B cell (primary cell): Measurements from ENCODE around the gene UBE2J2. TPM values are rescaled to one million over a fixed set of nuclear protein-coding genes. Genes with fewer than 3 reads are reported as not detected.

Experiments
- ATAC-seq: fragments of 200-7000 bp; cut with Tn5 transposase; one replicate; pipeline ENCODE4 v1.10.0; 2021; ENCODE audit warnings: low read depth, mild to moderate bottlenecking, moderate number of reproducible peaks, moderate library complexity
- CTCF ChIA-PET: fragments of 350-600 bp; sonication (Branson Sonifier 250); formaldehyde crosslinking; loops from one replicate; lab custom pipeline; 2021; ENCODE audit warnings: antibody characterized with exemption, inconsistent platforms; lab: Charles Lee
- POLR2A ChIA-PET: fragments of 350-600 bp; sonication (Branson Sonifier 250); formaldehyde crosslinking; loops from one replicate; lab custom pipeline; 2021; ENCODE audit warnings: antibody characterized with exemption; lab: Charles Lee
- DNase-seq: peaks from one replicate; pipeline ENCODE4 v3.0.0; 2013
- H2AFZ ChIP-seq: 2 replicates; pipeline ENCODE4 v1.6.1; 2012; ENCODE audit warnings: mild to moderate bottlenecking, low read depth, low read length; ENCODE audit not compliant: insufficient read depth, poor library complexity, severe bottlenecking
- H3K27ac ChIP-seq, 2 donors: 1 replicate in 1 of 2; 2 replicates in 1 of 2; pipeline ENCODE4 v1.5.1; 2012 to 2013; ENCODE audit warnings: low read length in 2 of 2, mild to moderate bottlenecking in 2 of 2, moderate library complexity in 1 of 2
- H3K27me3 ChIP-seq, 4 experiments: fragments of 200-600 bp in 1 of 4; sonication (generic) in 1 of 4; replicated peaks in 1 of 4; 1 replicate in 2 of 4; 2 replicates in 2 of 4; pipeline versions ENCODE4 v1.6.1 to v1.7.0; 2013 to 2016; ENCODE audit warnings: low read length in 3 of 4, mild to moderate bottlenecking in 2 of 4, mixed read lengths in 1 of 4, moderate library complexity in 1 of 4; ENCODE audit not compliant: insufficient read depth in 4 of 4, control insufficient read depth in 3 of 4; ENCODE audit errors: control extremely low read depth in 1 of 4
- H3K36me3 ChIP-seq, 2 experiments: replicated peaks in 1 of 2; 1 replicate in 1 of 2; 2 replicates in 1 of 2; pipeline versions ENCODE4 v1.6.1 to v1.7.1; 2013; ENCODE audit warnings: low read length in 1 of 2; ENCODE audit not compliant: insufficient read depth in 2 of 2, control insufficient read depth in 1 of 2; ENCODE audit errors: control extremely low read depth in 1 of 2, extremely low read depth in 1 of 2
- H3K4me1 ChIP-seq, 2 donors: fragments of 200-600 bp in 1 of 2; sonication (generic) in 1 of 2; 1 replicate in 1 of 2; 2 replicates in 1 of 2; pipeline versions ENCODE4 v1.5.1 to v1.6.1; 2013 to 2017; ENCODE audit warnings: low read length in 2 of 2; ENCODE audit not compliant: control insufficient read depth in 2 of 2, insufficient read depth in 2 of 2
- H3K4me2 ChIP-seq: replicated peaks from 2 replicates; pipeline ENCODE3; 2012; ENCODE audit warnings: mild to moderate bottlenecking, low read depth, low read length; ENCODE audit not compliant: poor library complexity, severe bottlenecking
- H3K4me3 ChIP-seq, 5 experiments: fragments of 200-600 bp in 1 of 5; sonication (generic) in 1 of 5; 1 replicate in 3 of 5; 2 replicates in 2 of 5; pipeline versions ENCODE4 v1.5.1 to v1.7.0; 2011 to 2016; ENCODE audit warnings: low read length in 4 of 5, mild to moderate bottlenecking in 4 of 5, low read depth in 2 of 5, control low read depth in 1 of 5, moderate library complexity in 1 of 5; ENCODE audit not compliant: insufficient read depth in 1 of 5; ENCODE audit errors: control extremely low read depth in 1 of 5, extremely low read depth in 1 of 5
- H3K79me2 ChIP-seq: fragments of 200-600 bp; sonication (generic); one replicate; pipeline ENCODE4 v1.6.0; 2016; ENCODE audit warnings: low read length; ENCODE audit not compliant: control insufficient read depth, insufficient read depth
- H3K9ac ChIP-seq: fragments of 200-600 bp; sonication (generic); 2 replicates; pipeline ENCODE4 v1.6.1; 2017; ENCODE audit warnings: mild to moderate bottlenecking, low read length, moderate library complexity
- H3K9me3 ChIP-seq, 3 donors: one replicate each; pipeline versions ENCODE4 v1.6.1 to v1.7.1; 2013; ENCODE audit warnings: low read length in 2 of 3; ENCODE audit not compliant: control insufficient read depth in 2 of 3, insufficient read depth in 1 of 3; ENCODE audit errors: control extremely low read depth in 1 of 3
- H4K20me1 ChIP-seq: 2 replicates; pipeline ENCODE4 v1.6.0; 2012; ENCODE audit warnings: mild to moderate bottlenecking, low read length; ENCODE audit not compliant: insufficient read depth, control insufficient read depth, poor library complexity, severe bottlenecking
- H3K27ac Mint-ChIP-seq: one replicate; pipeline ENCODE4 v1.8.0; 2021; ENCODE audit warnings: mixed read lengths
- H3K27me3 Mint-ChIP-seq: one replicate; pipeline ENCODE4 v1.8.0; 2021; ENCODE audit warnings: mixed read lengths
- H3K4me1 Mint-ChIP-seq: one replicate; pipeline ENCODE4 v1.8.0; 2021; ENCODE audit warnings: mixed read lengths
- H3K4me3 Mint-ChIP-seq: one replicate; pipeline ENCODE4 v1.8.0; 2021; ENCODE audit warnings: mixed read lengths
- H3K9me3 Mint-ChIP-seq: one replicate; pipeline ENCODE4 v1.8.0; 2022; ENCODE audit warnings: mixed read lengths; ENCODE audit not compliant: insufficient read depth
- EZH2 ChIP-seq: IDR thresholded peaks from 2 replicates; pipeline ENCODE4 v1.6.1; 2012; ENCODE audit warnings: borderline replicate concordance, low read depth, mild to moderate bottlenecking, moderate library complexity, low read length; ENCODE audit not compliant: insufficient read depth, poor library complexity, severe bottlenecking
- WGBS: methylation state at CpG from one replicate; pipeline ENCODE4 v1.1.5; 2013; ENCODE audit warnings: missing lambda C conversion rate; ENCODE audit not compliant: insufficient coverage; 5-methylcytosine and 5-hydroxymethylcytosine counted together
- intact Hi-C: fragments of 100-400 bp; cut with micrococcal nuclease; formaldehyde crosslinking; loops from one replicate; pipeline ENCODE4 v1.10.0; 2022
- polyA plus RNA-seq: library from polyadenylated mRNA; depleted of rRNA; stranded (reverse); fragments of >200 nt; gene quantifications from 2 replicates; pipeline ENCODE4 v1.2.3, GENCODE V29; 2012
- total RNA-seq, 2 donors: library from RNA; stranded (reverse); fragments of 120-200 nt in 1 of 2; gene quantifications; 1 replicate in 1 of 2; 2 replicates in 1 of 2; pipeline versions ENCODE4 v1.2.3 to v1.2.4, GENCODE V29; 2013 to 2022
- TF ChIP-seq, protein P1 (sequence below): fragments of 200-600 bp; IDR thresholded peaks from one replicate; pipeline ENCODE4 v1.8.0; 2022; ENCODE audit warnings: antibody characterized with exemption, mild to moderate bottlenecking

The UBE2J2 gene
- total and polyA plus RNA-seq, 2 donors (not counting 1 experiment from before 2014, with no cell fraction given): 40.1 to 115 TPM

DNA sequence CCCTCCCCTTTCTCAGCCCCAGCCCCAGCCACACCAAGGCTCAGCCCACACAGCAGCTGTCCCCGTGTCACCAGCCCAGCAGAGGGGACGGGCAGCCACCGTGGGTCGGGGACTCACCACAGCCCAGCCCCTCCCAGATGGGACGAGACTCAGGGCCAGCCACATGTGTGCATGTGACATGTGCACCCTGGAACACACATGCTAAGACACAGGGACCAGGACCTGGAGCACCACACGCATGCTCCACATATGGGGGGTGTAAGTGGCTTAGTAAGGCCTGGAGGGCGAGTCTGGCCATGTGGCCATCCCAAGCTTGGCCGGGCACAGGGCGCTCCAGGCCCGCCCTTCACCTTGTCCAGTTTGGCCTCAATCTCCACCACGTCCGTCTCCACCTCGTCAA is 30.1 kb upstream of the UBE2J2 start:
- Histone ChIP-seq H3K36me3 (no peaks in the 10 kb centered on the region), H4K20me1 (peaks cover 43% of the 10 kb centered on the region), H3K27ac (no peak overlapping the region), H3K79me2 (peaks cover 33% of the 10 kb centered on the region), H3K9me3 (no peaks in the 10 kb centered on the region), H3K27me3 (no peaks in the 10 kb centered on the region), H2AFZ (no peak overlapping the region), H3K9ac (no peak overlapping the region), H3K4me1 (peaks cover 28 to 38% of the 10 kb centered on the region in 2 donors), H3K4me3 (no peak overlapping the region), H3K4me2 (no peak overlapping the region)
- CTCF ChIA-PET: interaction anchor here (1.2 kb wide), 1 partner anchor 12 kb away, joined by 4 read pairs; no protein-coding TSS in a partner anchor
- intact Hi-C loops: no loop called here
- peak overlapping the region; percentile 10 for H3K4me3 Mint-ChIP-seq
- peaks cover 31% of the 10 kb centered on the region for H3K4me1 Mint-ChIP-seq
- WGBS: 88% methylated on average over 12 of the region's 13 CpGs
- DNase-seq (no peak), ATAC-seq (no peak)
- TF ChIP-seq, protein P1, sequence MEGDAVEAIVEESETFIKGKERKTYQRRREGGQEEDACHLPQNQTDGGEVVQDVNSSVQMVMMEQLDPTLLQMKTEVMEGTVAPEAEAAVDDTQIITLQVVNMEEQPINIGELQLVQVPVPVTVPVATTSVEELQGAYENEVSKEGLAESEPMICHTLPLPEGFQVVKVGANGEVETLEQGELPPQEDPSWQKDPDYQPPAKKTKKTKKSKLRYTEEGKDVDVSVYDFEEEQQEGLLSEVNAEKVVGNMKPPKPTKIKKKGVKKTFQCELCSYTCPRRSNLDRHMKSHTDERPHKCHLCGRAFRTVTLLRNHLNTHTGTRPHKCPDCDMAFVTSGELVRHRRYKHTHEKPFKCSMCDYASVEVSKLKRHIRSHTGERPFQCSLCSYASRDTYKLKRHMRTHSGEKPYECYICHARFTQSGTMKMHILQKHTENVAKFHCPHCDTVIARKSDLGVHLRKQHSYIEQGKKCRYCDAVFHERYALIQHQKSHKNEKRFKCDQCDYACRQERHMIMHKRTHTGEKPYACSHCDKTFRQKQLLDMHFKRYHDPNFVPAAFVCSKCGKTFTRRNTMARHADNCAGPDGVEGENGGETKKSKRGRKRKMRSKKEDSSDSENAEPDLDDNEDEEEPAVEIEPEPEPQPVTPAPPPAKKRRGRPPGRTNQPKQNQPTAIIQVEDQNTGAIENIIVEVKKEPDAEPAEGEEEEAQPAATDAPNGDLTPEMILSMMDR: no peak
- TF ChIP-seq EZH2: no peak
- peak overlapping the region; percentile 26 for H3K27ac Mint-ChIP-seq
- POLR2A ChIA-PET: interaction anchor here (0.6 kb wide), 1 partner anchor 52 kb away, joined by 3 read pairs; no protein-coding TSS in a partner anchor
- H3K27me3 Mint-ChIP-seq: no peaks in the 10 kb centered on the region
- no peaks in the 10 kb centered on the region for H3K9me3 Mint-ChIP-seq

GRCh38 chr1:1302951-1303509 is 29.4 kb upstream of the UBE2J2 start:
- no peak for DNase-seq
- Mint-ChIP-seq H3K4me3 (no peak overlapping the region), H3K9me3 (no peaks in the 10 kb centered on the region), H3K4me1 (peaks cover 31% of the 10 kb centered on the region), H3K27ac (no peak overlapping the region), H3K27me3 (no peaks in the 10 kb centered on the region)
- Histone ChIP-seq H3K4me2 (no peak overlapping the region), H3K27me3 (no peaks in the 10 kb centered on the region), H3K4me3 (no peak overlapping the region), H3K9me3 (no peaks in the 10 kb centered on the region), H3K36me3 (no peaks in the 10 kb centered on the region), H2AFZ (no peak overlapping the region), H3K9ac (no peak overlapping the region), H4K20me1 (peaks cover 43% of the 10 kb centered on the region), H3K79me2 (peaks cover 33% of the 10 kb centered on the region), H3K27ac (no peak overlapping the region), H3K4me1 (peaks cover 28 to 38% of the 10 kb centered on the region in 2 donors)
- no peak for ATAC-seq
- ChIA-PET CTCF (interaction anchor here (0.5 to 1.2 kb wide), 2 partner anchors 11 to 271 kb away, joined by 4 read pairs; no protein-coding TSS in a partner anchor), POLR2A (interaction anchor here (0.7 kb wide), 1 partner anchor 87 kb away, joined by 5 read pairs; no protein-coding TSS in a partner anchor)
- intact Hi-C loops: no loop called here
- WGBS: 87% methylated on average over 25 of the region's 31 CpGs
- no peak for TF ChIP-seq EZH2
- TF ChIP-seq, protein P1: no peak
